ENCODE results near the gene ZNF212.
"Not testable (repeated sequence)": the region's sequence is repeated elsewhere in the genome, so short reads cannot be mapped to it uniquely, and the experiment has no call there.

ZNF212 gene

DNA sequence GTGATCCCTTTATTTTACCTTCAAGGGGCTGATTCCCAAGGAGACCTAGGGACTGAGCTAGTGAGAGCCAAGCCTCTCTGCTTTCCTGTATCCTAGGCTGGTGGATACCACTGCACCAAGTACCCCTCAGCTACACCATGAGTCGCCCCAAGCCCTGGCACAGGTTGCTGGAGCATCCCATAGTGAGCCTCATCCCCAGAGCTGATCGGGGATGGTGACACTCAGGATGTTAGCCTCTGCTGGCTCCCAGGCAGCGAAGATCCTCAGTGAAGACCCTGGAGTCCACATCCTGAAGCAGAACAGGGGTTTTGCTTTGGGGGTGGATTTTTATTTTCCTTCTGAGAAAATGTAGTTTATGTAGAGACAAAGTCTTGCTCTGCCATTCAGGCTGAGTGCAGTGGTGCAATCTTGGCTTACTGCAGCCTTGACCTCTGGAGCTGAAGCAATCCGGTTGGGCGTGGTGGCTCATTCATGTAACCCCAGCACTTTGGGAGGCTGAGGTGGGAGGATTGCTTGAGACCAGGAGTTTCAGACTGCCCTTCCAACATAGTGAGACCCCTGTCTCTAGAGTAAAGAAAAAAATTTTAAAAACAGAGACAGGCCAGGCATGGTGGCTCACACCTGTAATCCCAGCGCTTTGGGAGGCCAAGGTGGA, 12.5 kb upstream of the ZNF212 start:
- FAIRE-seq (no peak), DNase-seq (ENCODE audit: insufficient read length, low spot score) (no peak)
- no peak for TF ChIP-seq POLR2A (IDR thresholded peaks at IDR 0.05; ENCODE audit: low read depth, low read length)

GRCh38 chr7:149228831-149229471, 10.5 kb upstream of the ZNF212 start:
- no peak for FAIRE-seq
- no peak for TF ChIP-seq POLR2A (IDR thresholded peaks at IDR 0.05; ENCODE audit: low read depth, low read length)
- no peak for DNase-seq (ENCODE audit: insufficient read length, low spot score)

- no peak for TF ChIP-seq POLR2A (IDR thresholded peaks at IDR 0.05; ENCODE audit: low read depth, low read length)
- DNase-seq (ENCODE audit: insufficient read length, low spot score), result no peak
- FAIRE-seq, result no peak
These were observed 9.9 kb upstream of the ZNF212 start for GRCh38 chr7:149229526-149229925.

GRCh38 chr7:149232362-149232761, 7.1 kb upstream of the ZNF212 start:
- DNase-seq (ENCODE audit: insufficient read length, low spot score) (no peak), FAIRE-seq (no peak)
- TF ChIP-seq POLR2A (IDR thresholded peaks at IDR 0.05; ENCODE audit: low read depth, low read length), result no peak

GRCh38 chr7:149233655-149234204, 5.7 kb upstream of the ZNF212 start:
- FAIRE-seq, result not testable (repeated sequence)
- DNase-seq (ENCODE audit: insufficient read length, low spot score), result peak; percentile 74

DNA sequence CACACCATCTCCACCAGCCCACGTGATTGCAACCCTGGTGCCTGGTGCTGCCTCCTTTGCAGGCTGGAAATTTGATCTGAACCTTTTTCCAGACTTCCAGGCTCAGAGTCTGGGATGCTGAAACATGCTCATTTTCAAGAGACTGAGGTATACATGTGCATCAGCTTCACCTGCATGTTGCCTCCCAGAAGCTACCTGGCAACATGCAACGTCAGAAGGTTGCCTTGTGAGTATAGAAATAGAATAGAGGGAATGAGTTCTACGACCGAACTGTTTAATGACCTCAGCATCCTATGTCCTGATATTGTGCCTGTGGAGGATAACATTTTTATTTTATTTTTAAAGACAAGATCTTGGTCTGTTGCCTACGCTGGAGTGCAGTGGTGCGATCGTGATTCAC, 1.9 kb upstream of the ZNF212 start:
- no peak for TF ChIP-seq POLR2A (IDR thresholded peaks at IDR 0.05; ENCODE audit: low read depth, low read length)
- no peak for FAIRE-seq
- DNase-seq (ENCODE audit: insufficient read length, low spot score), result no peak

DNA sequence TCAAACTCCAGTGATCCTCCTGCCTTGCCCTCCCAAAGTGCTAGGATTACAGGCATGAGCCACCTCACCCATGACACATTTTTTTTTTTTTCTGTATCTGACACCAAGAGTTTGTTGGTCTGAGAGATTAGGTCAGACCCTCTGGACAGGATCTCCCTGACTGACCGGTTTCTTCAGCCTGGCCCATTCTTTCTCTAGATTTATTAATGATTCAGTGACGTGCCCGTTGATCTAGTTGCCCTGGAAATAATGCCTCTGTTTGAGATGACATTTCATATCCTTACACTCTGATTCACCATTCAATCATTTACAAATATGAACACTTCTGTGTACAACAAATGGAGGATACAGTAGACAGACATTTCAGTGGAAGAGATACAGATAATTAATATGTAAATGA, 1.4 kb upstream of the ZNF212 start:
- DNase-seq (ENCODE audit: insufficient read length, low spot score) (no peak), FAIRE-seq (no peak)
- TF ChIP-seq POLR2A (IDR thresholded peaks at IDR 0.05; ENCODE audit: low read depth, low read length), result no peak

- TF ChIP-seq POLR2A (IDR thresholded peaks at IDR 0.05; ENCODE audit: low read depth, low read length), result no peak
- FAIRE-seq (no peak), DNase-seq (ENCODE audit: insufficient read length, low spot score) (no peak)
These were observed 1.2 kb downstream of the ZNF212 start for GRCh38 chr7:149240637-149241036.

GRCh38 chr7:149241696-149242095, 2.2 kb downstream of the ZNF212 start:
- FAIRE-seq (no peak), DNase-seq (ENCODE audit: insufficient read length, low spot score) (no peak)
- no peak for TF ChIP-seq POLR2A (IDR thresholded peaks at IDR 0.05; ENCODE audit: low read depth, low read length)

DNA sequence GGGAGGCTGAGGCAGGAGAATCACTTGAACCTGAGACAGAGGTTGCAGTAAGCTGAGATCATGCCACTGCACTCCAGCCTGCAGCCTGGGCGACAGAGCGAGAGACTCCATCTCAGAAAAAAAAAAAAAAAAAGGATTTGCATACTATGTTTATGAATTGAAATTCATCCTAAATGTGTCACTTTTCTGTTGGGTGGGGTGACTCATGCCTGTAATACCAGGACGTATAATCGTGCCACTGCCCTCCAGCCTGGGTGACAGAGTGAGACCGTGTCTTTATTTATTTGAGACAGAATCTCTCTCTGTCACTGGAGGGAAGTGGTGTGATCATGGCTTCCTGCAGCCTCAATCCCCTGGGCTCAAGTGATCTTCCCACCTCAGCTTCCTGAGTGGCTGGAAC, 5.8 kb downstream of the ZNF212 start:
- no peak for TF ChIP-seq POLR2A (IDR thresholded peaks at IDR 0.05; ENCODE audit: low read depth, low read length)
- no peak for FAIRE-seq
- DNase-seq (ENCODE audit: insufficient read length, low spot score), result no peak

DNA sequence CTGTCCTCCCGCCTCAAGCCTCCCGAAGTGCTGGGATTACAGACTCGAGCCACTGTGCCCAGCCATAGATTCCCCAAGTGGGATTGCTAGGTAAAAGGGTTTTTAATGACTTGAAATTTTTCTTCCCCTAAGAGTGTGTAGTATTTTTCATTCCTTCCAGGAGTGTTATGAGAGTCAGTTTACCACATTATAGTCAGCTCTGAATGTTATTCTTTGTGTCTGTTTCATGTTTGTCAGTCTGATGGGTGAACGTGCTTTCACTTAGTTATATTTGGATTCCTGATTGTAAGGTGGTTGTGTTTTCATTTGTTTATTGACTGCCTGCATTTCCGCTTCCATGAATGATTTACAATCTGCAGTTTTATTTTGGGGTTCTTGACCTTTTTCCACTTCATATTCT, 6.3 kb downstream of the ZNF212 start:
- no peak for FAIRE-seq
- TF ChIP-seq POLR2A (IDR thresholded peaks at IDR 0.05; ENCODE audit: low read depth, low read length), result no peak
- DNase-seq (ENCODE audit: insufficient read length, low spot score), result no peak

DNA sequence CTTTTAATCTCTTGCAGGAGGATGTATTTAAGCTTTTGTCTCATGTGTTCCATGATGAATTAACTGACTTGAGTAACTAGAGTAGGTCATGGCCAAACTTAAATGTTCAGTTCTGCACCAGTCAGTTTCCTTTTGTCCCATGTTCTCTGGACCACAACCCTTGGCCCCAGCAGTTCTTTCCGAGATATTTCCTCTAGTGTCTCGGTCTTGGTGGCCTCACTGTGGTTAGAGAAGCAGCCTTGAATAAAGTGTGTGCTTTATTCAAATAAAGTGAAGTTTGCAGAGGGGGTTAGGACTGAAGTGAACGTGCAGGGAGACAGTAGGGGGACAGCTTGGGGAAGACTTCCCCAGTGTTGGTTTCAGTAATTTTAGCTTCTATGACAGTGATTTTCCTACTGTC, 9.3 kb downstream of the ZNF212 start:
- TF ChIP-seq POLR2A (IDR thresholded peaks at IDR 0.05; ENCODE audit: low read depth, low read length), result no peak
- DNase-seq (ENCODE audit: insufficient read length, low spot score) (no peak), FAIRE-seq (no peak)

DNA sequence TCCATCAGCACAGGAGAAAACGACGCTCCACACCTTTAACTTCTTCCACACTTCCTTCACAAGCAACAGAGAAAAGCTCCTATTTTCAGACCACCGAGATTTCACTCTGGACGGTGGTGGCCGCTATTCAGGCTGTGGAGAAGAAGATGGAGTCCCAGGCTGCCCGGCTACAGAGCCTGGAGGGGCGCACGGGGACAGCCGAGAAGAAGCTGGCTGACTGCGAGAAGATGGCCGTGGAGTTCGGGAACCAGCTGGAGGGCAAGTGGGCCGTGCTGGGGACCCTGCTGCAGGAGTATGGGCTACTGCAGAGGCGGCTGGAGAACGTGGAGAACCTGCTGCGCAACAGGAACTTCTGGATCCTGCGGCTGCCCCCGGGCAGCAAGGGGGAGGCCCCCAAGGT, 10.7 kb downstream of the ZNF212 start:
- not testable (repeated sequence) for DNase-seq (ENCODE audit: insufficient read length, low spot score); FAIRE-seq

- not testable (repeated sequence) for DNase-seq (ENCODE audit: insufficient read length, low spot score); FAIRE-seq
These were observed 12.1 kb downstream of the ZNF212 start for GRCh38 chr7:149251518-149251917.

DNA sequence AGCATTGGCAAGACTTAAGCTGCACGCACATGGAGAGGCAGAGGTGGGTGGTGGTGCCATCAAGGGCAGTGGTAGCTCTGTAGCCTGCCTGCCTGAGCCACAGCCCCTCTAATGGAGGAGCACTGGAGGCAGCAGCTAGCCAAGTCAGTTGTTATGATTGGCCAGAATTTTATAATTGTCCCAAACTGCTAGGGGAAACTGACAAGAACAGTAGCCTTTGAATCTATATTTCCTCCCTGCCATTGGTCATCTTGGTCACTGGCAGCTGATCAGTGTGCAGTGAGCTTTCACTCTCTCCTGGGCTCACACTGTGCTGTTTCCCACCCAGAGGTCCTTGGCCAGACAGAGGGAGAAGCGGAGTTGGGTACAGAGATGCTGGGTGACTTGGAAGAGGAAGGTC, 12.9 kb downstream of the ZNF212 start:
- no peak for FAIRE-seq
- no peak for TF ChIP-seq POLR2A (IDR thresholded peaks at IDR 0.05; ENCODE audit: low read depth, low read length)
- no peak for DNase-seq (ENCODE audit: insufficient read length, low spot score)
